ENCODE data around the gene VSIG1.

GRCh38 chrX:108121291-108121690 lies 76.4 kb downstream of the VSIG1 start:
- TF ChIP-seq POLR2A (IDR thresholded peaks at IDR 0.05; ENCODE audit: low read depth, low read length): no peak
- TF ChIP-seq, protein P1, sequence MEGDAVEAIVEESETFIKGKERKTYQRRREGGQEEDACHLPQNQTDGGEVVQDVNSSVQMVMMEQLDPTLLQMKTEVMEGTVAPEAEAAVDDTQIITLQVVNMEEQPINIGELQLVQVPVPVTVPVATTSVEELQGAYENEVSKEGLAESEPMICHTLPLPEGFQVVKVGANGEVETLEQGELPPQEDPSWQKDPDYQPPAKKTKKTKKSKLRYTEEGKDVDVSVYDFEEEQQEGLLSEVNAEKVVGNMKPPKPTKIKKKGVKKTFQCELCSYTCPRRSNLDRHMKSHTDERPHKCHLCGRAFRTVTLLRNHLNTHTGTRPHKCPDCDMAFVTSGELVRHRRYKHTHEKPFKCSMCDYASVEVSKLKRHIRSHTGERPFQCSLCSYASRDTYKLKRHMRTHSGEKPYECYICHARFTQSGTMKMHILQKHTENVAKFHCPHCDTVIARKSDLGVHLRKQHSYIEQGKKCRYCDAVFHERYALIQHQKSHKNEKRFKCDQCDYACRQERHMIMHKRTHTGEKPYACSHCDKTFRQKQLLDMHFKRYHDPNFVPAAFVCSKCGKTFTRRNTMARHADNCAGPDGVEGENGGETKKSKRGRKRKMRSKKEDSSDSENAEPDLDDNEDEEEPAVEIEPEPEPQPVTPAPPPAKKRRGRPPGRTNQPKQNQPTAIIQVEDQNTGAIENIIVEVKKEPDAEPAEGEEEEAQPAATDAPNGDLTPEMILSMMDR (conservative IDR thresholded peaks at IDR 0.05; ENCODE audit: low read depth, low read length): no peak
- no peak for TF ChIP-seq BHLHE40 (IDR thresholded peaks at IDR 0.05; ENCODE audit: low read depth, low read length)
- no peak for TF ChIP-seq ELK1 (IDR thresholded peaks at IDR 0.05; ENCODE audit: borderline replicate concordance, low read depth, low read length)
- no peak for TF ChIP-seq CHD1 (IDR thresholded peaks at IDR 0.05; ENCODE audit: low read depth, low read length)
- no peak for TF ChIP-seq USF2 (IDR thresholded peaks at IDR 0.05; ENCODE audit: low read depth, low read length)
- no peak for TF ChIP-seq RFX5 (IDR thresholded peaks at IDR 0.05; ENCODE audit: low read depth, low read length)
- no peak for TF ChIP-seq MAZ (IDR thresholded peaks at IDR 0.05; ENCODE audit: borderline replicate concordance, low read depth, low read length)

All from IMR-90 (cell line).